Astrocyte (in vitro differentiated cells and primary cell): ENCODE measurements around the gene C19orf44. TPM values are rescaled to one million over a fixed set of nuclear protein-coding genes. Genes with fewer than 3 reads are reported as not detected.
"Not testable (repeated sequence)": the region's sequence is repeated elsewhere in the genome, so short reads cannot be mapped to it uniquely, and the experiment has no call there.

Source experiments
- DNase-seq: peaks from one replicate; pipeline ENCODE4 v3.0.0-alpha.2; 2010; ENCODE audit warnings: low read depth
- FAIRE-seq: peaks from 2 replicates; lab custom pipeline; 2011; peaks lifted over from hg19 to GRCh38; lab: Jason Lieb, UNC
- H2AFZ ChIP-seq: 2 replicates; pipeline ENCODE4 v1.6.0; 2012; ENCODE audit warnings: low read depth, low read length, inconsistent platforms
- H3K27ac ChIP-seq: 2 replicates; pipeline ENCODE4 v1.5.1; 2011; ENCODE audit warnings: low read depth, low read length, inconsistent platforms
- H3K27me3 ChIP-seq: 2 replicates; pipeline ENCODE4 v1.6.0; 2011; ENCODE audit warnings: low read length, inconsistent platforms; ENCODE audit not compliant: insufficient read depth
- H3K36me3 ChIP-seq: 2 replicates; pipeline ENCODE4 v1.5.1; 2011; ENCODE audit warnings: low read length, inconsistent platforms; ENCODE audit not compliant: insufficient read depth
- H3K4me1 ChIP-seq: 2 replicates; pipeline ENCODE4 v1.5.1; 2011; ENCODE audit warnings: low read length, inconsistent platforms; ENCODE audit not compliant: insufficient read depth
- H3K4me2 ChIP-seq: 2 replicates; pipeline ENCODE4 v1.6.0; 2012; ENCODE audit warnings: low read length, inconsistent platforms
- H3K4me3 ChIP-seq: 2 replicates; pipeline ENCODE4 v1.5.1; 2011; ENCODE audit warnings: low read depth, mild to moderate bottlenecking, low read length, inconsistent platforms; ENCODE audit not compliant: insufficient read depth
- H3K79me2 ChIP-seq: 2 replicates; pipeline ENCODE4 v1.6.0; 2012; ENCODE audit warnings: mild to moderate bottlenecking, low read length, inconsistent platforms; ENCODE audit not compliant: insufficient read depth
- H3K9ac ChIP-seq: 2 replicates; pipeline ENCODE4 v1.6.0; 2012; ENCODE audit warnings: mild to moderate bottlenecking, low read length, inconsistent platforms
- H3K9me3 ChIP-seq: 2 replicates; pipeline ENCODE4 v1.5.1; 2012; ENCODE audit warnings: low read depth, mild to moderate bottlenecking, low read length, inconsistent platforms; ENCODE audit not compliant: insufficient read depth
- H4K20me1 ChIP-seq: 2 replicates; pipeline ENCODE4 v1.6.0; 2012; ENCODE audit warnings: low read length, inconsistent platforms; ENCODE audit not compliant: insufficient read depth
- H3K27ac Mint-ChIP-seq: one replicate; pipeline ENCODE4 v1.8.0; 2021; ENCODE audit warnings: mild to moderate bottlenecking, mixed read lengths; ENCODE audit not compliant: unreplicated experiment
- H3K27me3 Mint-ChIP-seq: one replicate; pipeline ENCODE4 v1.8.0; 2021; ENCODE audit warnings: low read depth, mixed read lengths; ENCODE audit not compliant: unreplicated experiment
- H3K36me3 Mint-ChIP-seq: one replicate; pipeline ENCODE4 v1.8.0; 2021; ENCODE audit warnings: low read depth, mixed read lengths; ENCODE audit not compliant: unreplicated experiment
- H3K4me1 Mint-ChIP-seq: one replicate; pipeline ENCODE4 v1.8.0; 2021; ENCODE audit warnings: low read depth, mixed read lengths; ENCODE audit not compliant: unreplicated experiment
- H3K4me3 Mint-ChIP-seq: one replicate; pipeline ENCODE4 v1.8.0; 2021; ENCODE audit warnings: mild to moderate bottlenecking, moderate library complexity, mixed read lengths; ENCODE audit not compliant: unreplicated experiment
- H3K9me3 Mint-ChIP-seq: one replicate; pipeline ENCODE4 v1.8.0; 2021; ENCODE audit warnings: mild to moderate bottlenecking, mixed read lengths; ENCODE audit not compliant: unreplicated experiment
- EZH2 ChIP-seq: IDR thresholded peaks from 2 replicates; pipeline ENCODE4 v1.6.1; 2012; ENCODE audit warnings: mild to moderate bottlenecking, low read length, inconsistent platforms; ENCODE audit not compliant: insufficient read depth
- total RNA-seq: library from RNA; stranded (reverse); gene quantifications from 2 replicates; pipeline ENCODE4 v1.2.1, GENCODE V29; 2021
- TF ChIP-seq, protein P1 (sequence below): IDR thresholded peaks from 2 replicates; pipeline ENCODE4 v1.5.1; 2011; ENCODE audit warnings: low read depth, mild to moderate bottlenecking, inconsistent platforms, low read length, moderate library complexity; ENCODE audit not compliant: insufficient read depth

The C19orf44 gene
- total RNA-seq, 1 donor from 2014 or later: 5.0 TPM

DNA sequence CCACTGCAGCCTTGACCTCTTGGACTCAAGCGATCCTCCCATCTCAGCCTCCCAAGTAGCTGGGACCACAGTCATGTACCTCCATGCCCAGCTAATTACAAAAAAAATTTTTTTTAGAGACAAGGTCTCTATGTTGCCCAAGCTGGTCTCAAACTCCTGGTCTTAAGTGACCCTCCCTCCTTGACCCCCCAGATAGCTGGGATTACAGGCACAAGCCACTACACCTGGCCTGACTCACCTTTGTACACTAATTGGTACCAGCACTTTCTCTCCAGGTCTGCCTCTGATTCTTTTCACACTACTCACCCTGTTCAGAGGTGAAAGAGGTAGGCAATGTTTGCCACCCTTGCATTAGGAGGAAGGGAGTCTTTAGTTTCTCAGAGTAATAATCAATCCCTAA is 18.9 kb upstream of the C19orf44 start:
- no peak overlapping the region for H3K27ac Mint-ChIP-seq
- Histone ChIP-seq H3K27ac (no peak overlapping the region), H3K27me3 (no peaks in the 10 kb centered on the region), H3K79me2 (no peaks in the 10 kb centered on the region), H3K36me3 (no peaks in the 10 kb centered on the region), H3K9ac (no peak overlapping the region), H3K9me3 (no peaks in the 10 kb centered on the region), H4K20me1 (no peaks in the 10 kb centered on the region), H3K4me3 (no peak overlapping the region), H2AFZ (no peak overlapping the region), H3K4me2 (no peak overlapping the region), H3K4me1 (peaks cover 3% of the 10 kb centered on the region)
- H3K36me3 Mint-ChIP-seq: no peaks in the 10 kb centered on the region
- peaks cover 9% of the 10 kb centered on the region for H3K27me3 Mint-ChIP-seq
- no peaks in the 10 kb centered on the region for H3K4me1 Mint-ChIP-seq
- FAIRE-seq (no peak), DNase-seq (no peak)
- no peak overlapping the region for H3K4me3 Mint-ChIP-seq
- no peaks in the 10 kb centered on the region for H3K9me3 Mint-ChIP-seq
- no peak for TF ChIP-seq EZH2
- TF ChIP-seq, protein P1, sequence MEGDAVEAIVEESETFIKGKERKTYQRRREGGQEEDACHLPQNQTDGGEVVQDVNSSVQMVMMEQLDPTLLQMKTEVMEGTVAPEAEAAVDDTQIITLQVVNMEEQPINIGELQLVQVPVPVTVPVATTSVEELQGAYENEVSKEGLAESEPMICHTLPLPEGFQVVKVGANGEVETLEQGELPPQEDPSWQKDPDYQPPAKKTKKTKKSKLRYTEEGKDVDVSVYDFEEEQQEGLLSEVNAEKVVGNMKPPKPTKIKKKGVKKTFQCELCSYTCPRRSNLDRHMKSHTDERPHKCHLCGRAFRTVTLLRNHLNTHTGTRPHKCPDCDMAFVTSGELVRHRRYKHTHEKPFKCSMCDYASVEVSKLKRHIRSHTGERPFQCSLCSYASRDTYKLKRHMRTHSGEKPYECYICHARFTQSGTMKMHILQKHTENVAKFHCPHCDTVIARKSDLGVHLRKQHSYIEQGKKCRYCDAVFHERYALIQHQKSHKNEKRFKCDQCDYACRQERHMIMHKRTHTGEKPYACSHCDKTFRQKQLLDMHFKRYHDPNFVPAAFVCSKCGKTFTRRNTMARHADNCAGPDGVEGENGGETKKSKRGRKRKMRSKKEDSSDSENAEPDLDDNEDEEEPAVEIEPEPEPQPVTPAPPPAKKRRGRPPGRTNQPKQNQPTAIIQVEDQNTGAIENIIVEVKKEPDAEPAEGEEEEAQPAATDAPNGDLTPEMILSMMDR: no peak

DNA sequence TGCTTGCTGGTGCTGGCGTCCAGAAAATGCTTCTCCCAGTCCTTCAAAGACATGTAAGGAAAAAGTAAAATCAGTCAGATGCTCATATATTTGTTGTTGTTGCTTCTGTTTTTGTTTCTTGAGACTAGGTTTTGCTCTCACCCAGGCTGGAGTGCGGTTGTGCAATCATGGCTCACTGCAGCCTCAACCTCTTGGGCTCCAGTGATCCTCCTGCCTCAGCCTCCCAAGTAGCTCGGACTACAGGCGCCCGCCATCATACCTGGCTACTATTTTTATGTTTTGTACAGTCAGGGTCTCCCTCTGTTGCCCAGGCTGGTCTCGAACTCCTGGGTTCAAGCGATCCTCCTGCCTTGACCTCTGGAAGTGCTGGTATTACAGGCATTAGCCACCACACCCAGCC is 13.4 kb upstream of the C19orf44 start:
- Histone ChIP-seq H4K20me1 (no peaks in the 10 kb centered on the region), H2AFZ (no peak overlapping the region), H3K4me2 (no peak overlapping the region), H3K27me3 (no peaks in the 10 kb centered on the region), H3K9ac (no peak overlapping the region), H3K27ac (no peak overlapping the region), H3K79me2 (no peaks in the 10 kb centered on the region), H3K9me3 (no peaks in the 10 kb centered on the region), H3K4me1 (no peaks in the 10 kb centered on the region), H3K4me3 (no peak overlapping the region), H3K36me3 (no peaks in the 10 kb centered on the region)
- TF ChIP-seq EZH2: no peak
- TF ChIP-seq, protein P1: no peak
- DNase-seq: no peak
- no peaks in the 10 kb centered on the region for H3K36me3 Mint-ChIP-seq
- H3K4me1 Mint-ChIP-seq: no peaks in the 10 kb centered on the region
- H3K9me3 Mint-ChIP-seq: no peaks in the 10 kb centered on the region
- no peak overlapping the region for H3K27ac Mint-ChIP-seq
- H3K27me3 Mint-ChIP-seq: peaks cover 5% of the 10 kb centered on the region
- H3K4me3 Mint-ChIP-seq: no peak overlapping the region
- FAIRE-seq: no peak

DNA sequence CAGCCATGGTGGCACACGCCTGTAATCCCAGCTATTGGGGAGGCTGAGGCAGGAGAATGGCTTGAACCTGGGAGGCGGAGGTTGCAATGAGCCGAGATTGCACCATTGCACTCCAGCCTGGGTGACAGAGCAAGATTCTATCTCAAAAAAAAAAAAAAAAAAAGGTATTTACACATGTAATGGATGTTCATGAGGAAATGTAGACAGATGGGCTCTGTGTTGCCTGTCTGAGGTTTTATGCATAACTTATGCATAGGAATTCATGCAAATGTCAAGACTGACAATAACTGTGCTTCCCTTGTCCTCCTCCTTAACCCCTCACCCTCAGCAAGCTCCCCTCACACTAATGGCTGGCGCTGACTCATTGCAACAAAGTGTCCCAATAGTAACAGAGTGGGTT is 9.7 kb upstream of the C19orf44 start:
- H3K27me3 ChIP-seq, H3K4me1 Mint-ChIP-seq, H3K36me3 ChIP-seq, H3K9me3 ChIP-seq, H4K20me1 ChIP-seq, H3K36me3 Mint-ChIP-seq, H3K4me2 ChIP-seq, H3K27ac ChIP-seq, H3K79me2 ChIP-seq, H3K27me3 Mint-ChIP-seq, H3K9ac ChIP-seq, H2AFZ ChIP-seq, H3K4me3 Mint-ChIP-seq, H3K4me1 ChIP-seq, H3K27ac Mint-ChIP-seq, H3K4me3 ChIP-seq, FAIRE-seq, H3K9me3 Mint-ChIP-seq, DNase-seq: not testable (repeated sequence)
